HL-60 (cell line): ENCODE measurements around the gene RHOH.
A peak's percentile ranks its signal among the peaks of the same experiment; 100 is the strongest.

Source experiments
- DNase-seq, 2 experiments: peaks; one replicate each; pipeline ENCODE4 v3.0.0-alpha.2; 2010 to 2020; ENCODE audit warnings: low read depth in 1 of 2, low spot score in 1 of 2
- H3K27ac ChIP-seq: fragments of 250-450 bp; sonication (Bioruptor Pico); replicated peaks from 2 replicates; pipeline ENCODE4 v1.5.1; 2020; ENCODE audit warnings: mild to moderate bottlenecking, moderate library complexity
- H3K27me3 ChIP-seq: fragments of 250-450 bp; sonication (Bioruptor Pico); 2 replicates; pipeline ENCODE4 v1.5.1; 2021; ENCODE audit warnings: mild to moderate bottlenecking, moderate library complexity; ENCODE audit not compliant: insufficient read depth, poor library complexity, severe bottlenecking
- H3K4me3 ChIP-seq: replicated peaks from 2 replicates; pipeline ENCODE4 v1.5.1; 2011; ENCODE audit warnings: mild to moderate bottlenecking, control low read depth, low read length; ENCODE audit not compliant: insufficient read depth
- GABPA ChIP-seq: IDR thresholded peaks from 2 replicates; pipeline ENCODE4 v1.6.1; 2012; ENCODE audit warnings: low read depth
- POLR2AphosphoS5 ChIP-seq: IDR thresholded peaks from 2 replicates; pipeline ENCODE4 v1.6.1; 2012; ENCODE audit warnings: low read depth
- SPI1 ChIP-seq: IDR thresholded peaks from 2 replicates; pipeline ENCODE4 v1.6.1; 2012; ENCODE audit warnings: low read depth, mild to moderate bottlenecking, borderline replicate concordance
- TF ChIP-seq, protein P1 (sequence below): IDR thresholded peaks from one replicate; pipeline ENCODE4 v1.5.1; 2011; ENCODE audit warnings: low read length, control low read depth, inconsistent platforms; ENCODE audit not compliant: insufficient read depth
- TF ChIP-seq, protein P2 (sequence below): IDR thresholded peaks from 2 replicates; pipeline ENCODE4 v1.6.1; 2012; ENCODE audit warnings: low read depth; ENCODE audit not compliant: insufficient replicate concordance

RHOH gene

GRCh38 chr4:40204507-40205258 lies 7.9 kb downstream of the RHOH start:
- Histone ChIP-seq H3K27ac (peak overlapping the region; percentile 81), H3K27me3 (no peaks in the 10 kb centered on the region), H3K4me3 (no peak overlapping the region)
- TF ChIP-seq, protein P1, sequence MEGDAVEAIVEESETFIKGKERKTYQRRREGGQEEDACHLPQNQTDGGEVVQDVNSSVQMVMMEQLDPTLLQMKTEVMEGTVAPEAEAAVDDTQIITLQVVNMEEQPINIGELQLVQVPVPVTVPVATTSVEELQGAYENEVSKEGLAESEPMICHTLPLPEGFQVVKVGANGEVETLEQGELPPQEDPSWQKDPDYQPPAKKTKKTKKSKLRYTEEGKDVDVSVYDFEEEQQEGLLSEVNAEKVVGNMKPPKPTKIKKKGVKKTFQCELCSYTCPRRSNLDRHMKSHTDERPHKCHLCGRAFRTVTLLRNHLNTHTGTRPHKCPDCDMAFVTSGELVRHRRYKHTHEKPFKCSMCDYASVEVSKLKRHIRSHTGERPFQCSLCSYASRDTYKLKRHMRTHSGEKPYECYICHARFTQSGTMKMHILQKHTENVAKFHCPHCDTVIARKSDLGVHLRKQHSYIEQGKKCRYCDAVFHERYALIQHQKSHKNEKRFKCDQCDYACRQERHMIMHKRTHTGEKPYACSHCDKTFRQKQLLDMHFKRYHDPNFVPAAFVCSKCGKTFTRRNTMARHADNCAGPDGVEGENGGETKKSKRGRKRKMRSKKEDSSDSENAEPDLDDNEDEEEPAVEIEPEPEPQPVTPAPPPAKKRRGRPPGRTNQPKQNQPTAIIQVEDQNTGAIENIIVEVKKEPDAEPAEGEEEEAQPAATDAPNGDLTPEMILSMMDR, result no peak
- TF ChIP-seq POLR2AphosphoS5 (no peak), SPI1 (no peak), GABPA (no peak)
- TF ChIP-seq, protein P2, sequence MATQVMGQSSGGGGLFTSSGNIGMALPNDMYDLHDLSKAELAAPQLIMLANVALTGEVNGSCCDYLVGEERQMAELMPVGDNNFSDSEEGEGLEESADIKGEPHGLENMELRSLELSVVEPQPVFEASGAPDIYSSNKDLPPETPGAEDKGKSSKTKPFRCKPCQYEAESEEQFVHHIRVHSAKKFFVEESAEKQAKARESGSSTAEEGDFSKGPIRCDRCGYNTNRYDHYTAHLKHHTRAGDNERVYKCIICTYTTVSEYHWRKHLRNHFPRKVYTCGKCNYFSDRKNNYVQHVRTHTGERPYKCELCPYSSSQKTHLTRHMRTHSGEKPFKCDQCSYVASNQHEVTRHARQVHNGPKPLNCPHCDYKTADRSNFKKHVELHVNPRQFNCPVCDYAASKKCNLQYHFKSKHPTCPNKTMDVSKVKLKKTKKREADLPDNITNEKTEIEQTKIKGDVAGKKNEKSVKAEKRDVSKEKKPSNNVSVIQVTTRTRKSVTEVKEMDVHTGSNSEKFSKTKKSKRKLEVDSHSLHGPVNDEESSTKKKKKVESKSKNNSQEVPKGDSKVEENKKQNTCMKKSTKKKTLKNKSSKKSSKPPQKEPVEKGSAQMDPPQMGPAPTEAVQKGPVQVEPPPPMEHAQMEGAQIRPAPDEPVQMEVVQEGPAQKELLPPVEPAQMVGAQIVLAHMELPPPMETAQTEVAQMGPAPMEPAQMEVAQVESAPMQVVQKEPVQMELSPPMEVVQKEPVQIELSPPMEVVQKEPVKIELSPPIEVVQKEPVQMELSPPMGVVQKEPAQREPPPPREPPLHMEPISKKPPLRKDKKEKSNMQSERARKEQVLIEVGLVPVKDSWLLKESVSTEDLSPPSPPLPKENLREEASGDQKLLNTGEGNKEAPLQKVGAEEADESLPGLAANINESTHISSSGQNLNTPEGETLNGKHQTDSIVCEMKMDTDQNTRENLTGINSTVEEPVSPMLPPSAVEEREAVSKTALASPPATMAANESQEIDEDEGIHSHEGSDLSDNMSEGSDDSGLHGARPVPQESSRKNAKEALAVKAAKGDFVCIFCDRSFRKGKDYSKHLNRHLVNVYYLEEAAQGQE, result no peak
- no peak for DNase-seq

DNA sequence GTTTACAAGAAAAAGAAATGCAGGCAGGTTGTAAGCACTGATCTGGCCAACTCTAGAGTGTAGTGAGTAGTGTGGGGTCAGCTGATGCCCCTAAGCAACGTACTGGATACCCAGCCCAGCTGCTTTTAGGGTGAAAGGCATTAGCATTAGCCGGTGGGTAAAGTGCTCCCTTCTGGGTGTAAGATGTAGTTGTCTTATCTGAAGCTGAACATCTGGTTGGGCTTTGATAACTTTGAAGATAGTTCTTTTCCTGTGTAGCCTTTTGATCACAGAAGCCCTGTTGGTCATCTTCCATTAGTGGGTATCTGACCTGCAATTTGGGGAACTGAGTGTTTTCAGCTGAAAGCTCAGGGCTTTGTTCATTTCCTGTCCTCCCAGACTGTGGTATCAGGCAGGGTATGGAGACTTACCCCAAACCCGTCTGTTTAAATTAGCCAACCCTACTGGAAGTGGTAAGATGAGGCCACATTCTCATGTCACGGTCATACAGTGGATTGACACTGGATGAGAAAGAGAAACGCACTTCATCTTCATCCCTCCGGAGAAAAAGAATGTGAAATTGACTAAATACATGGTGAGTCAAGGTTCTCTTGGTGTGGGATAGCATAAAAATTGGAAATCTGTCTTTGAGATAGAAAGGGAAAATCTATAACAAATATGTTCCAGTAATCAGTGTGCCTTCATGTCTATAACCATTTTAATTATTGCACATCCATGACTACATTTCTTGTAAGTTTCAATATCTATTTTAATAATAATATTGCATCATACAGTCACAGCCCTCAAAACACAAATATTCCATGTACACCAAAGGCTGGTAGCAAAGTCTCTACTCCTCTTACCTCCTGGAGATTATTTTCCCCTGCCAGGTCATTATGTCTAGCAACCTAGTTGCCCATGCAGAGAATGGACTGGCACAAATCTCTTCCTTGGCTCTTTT lies 8.7 kb downstream of the RHOH start:
- peak overlapping the region; percentile 81 for H3K27ac ChIP-seq
- H3K27me3 ChIP-seq, result no peaks in the 10 kb centered on the region
- peak overlapping the region; percentile 15 for H3K4me3 ChIP-seq
- peak; percentile 55 to 93 for DNase-seq
- TF ChIP-seq GABPA (0 out of 2 replicates have a peak, but pooled peaks have one; percentile 40), SPI1 (peak; percentile 95), POLR2AphosphoS5 (peak; percentile 86)
- TF ChIP-seq, protein P2, result peak; percentile 40
- TF ChIP-seq, protein P1, result no peak

GRCh38 chr4:40206426-40206825 lies 9.6 kb downstream of the RHOH start:
- peak in 1 of 2 experiments; percentile 52 for DNase-seq
- H3K27me3 ChIP-seq, result no peaks in the 10 kb centered on the region
- peak overlapping the region; percentile 81 for H3K27ac ChIP-seq
- TF ChIP-seq, protein P2, result no peak
- TF ChIP-seq, protein P1, result no peak
- TF ChIP-seq SPI1 (no peak; the same call in 1 of the 2 replicates), POLR2AphosphoS5 (no peak), GABPA (no peak)
- peak overlapping the region; percentile 15 for H3K4me3 ChIP-seq
